GM19193 (cell line): ENCODE measurements around the gene CLDN34.

ENCODE experiments used
- POLR2A ChIP-seq: IDR thresholded peaks from 4 replicates; pipeline ENCODE4 v1.6.1; 2011; ENCODE audit not compliant: insufficient read depth, insufficient read length; ENCODE audit errors: extremely low read depth

CLDN34 gene

DNA sequence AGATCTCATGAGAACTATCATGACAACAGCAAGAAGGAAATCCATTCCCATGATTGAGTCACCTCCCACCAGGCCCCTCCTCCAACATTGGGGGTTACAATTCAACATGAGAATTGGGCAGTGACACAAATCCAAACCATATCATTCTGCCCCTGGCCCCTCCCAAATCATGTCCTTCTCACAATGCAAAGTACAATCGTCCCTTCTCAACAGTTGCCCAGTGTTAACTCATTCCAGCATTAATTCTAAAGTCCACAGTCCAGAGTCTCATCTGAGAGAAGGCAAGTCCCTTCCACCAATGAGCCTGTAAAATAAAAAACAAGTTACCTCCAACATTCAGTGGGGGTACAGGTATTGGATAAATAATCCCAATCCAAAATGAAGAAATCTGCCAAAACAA, 14.9 kb upstream of the CLDN34 start:
- TF ChIP-seq POLR2A = no peak

DNA sequence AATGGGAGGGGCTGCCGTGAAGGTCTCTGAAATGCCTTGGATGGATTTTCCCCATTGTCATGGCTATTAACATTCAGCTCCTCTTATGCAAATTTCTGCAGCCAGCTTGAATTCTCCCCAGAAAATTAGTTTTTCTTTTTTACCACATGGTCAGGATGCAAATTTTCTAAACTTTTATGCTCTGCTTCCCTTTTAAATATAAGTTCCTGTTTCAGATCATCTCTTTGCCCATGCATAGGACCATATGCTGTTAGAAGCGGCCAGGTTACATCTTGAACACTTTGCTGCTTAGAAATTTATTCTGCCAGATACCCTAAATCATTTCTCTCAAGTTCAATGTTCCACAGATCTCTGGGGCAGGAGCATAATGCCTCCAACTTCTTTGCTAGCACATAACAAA, 13.8 kb upstream of the CLDN34 start:
- no peak for TF ChIP-seq POLR2A

DNA sequence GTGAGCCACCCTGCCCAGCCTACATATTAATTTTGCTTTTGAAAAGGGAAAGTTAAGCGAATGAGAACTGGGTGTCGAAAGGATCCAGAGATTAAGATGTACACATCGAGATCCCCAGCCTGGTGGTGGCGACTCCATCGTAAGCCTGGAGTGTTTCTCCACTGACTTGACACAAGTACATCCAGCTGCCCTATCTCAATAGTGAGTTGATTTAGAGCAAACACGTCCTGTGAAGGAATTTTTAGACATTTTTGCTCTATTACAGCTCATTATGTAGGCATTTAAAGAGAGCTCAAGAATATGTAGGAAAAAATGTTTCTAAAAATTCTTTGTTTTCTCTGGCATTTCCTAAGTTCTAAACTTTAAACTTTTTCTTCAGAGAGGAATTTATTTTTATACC, 11.7 kb upstream of the CLDN34 start:
- TF ChIP-seq POLR2A = no peak

DNA sequence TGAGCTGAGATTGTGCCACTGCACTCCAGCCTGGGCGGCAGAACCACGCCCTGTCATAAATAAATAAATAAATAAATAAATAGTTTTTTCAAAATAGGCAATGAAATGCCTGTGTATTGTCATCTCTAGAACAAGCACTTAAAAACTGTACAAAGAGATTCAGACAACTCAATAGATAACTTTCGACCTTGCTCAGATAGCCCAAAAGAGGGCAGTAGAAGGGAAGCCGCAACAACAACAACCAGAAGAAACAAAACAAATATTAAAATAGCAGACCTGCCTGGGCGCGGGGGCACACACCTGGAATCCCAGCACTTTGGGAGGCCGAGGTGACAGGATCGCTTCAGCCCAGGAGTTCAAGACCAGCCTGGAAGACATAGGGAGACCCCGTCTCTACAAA, 9.4 kb upstream of the CLDN34 start:
- TF ChIP-seq POLR2A = no peak

DNA sequence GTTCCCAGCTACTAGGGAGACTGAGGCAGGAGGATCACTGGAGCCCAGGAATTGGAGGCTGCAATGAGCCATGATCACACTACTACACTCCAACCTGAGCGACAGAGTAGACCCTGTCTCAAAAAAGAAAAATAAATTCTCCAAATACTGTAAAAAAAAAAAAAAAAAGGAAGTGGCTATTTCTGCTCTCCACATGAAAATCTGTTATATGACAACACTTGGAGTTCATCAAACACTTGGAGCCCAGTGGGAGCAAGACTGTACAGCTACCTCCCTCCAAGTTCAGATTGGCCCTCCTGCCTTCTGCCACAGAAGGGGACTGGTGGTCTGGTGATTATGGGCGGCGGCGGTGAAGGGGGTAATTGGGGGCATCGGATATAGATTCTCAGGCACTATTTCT, 9.0 kb upstream of the CLDN34 start:
- no peak for TF ChIP-seq POLR2A

DNA sequence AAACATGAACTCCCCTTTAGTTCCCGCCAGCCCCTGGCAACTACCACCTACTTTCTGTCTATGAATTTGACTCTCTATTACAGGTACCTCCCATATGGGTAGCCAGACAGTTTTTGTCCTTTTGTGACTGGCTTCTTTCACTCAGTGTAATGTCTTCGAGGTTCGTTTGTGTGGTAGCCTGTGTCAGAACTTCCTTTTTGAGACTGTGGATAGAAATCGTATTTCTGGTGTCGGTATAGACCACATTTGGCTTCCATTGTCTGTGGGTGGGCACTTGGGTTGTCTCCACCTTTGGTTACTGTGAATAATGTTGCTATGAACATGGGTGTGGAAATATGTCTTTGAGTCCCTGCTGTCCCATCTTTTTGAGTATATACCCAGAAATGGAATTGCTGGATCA, 5.4 kb upstream of the CLDN34 start:
- TF ChIP-seq POLR2A = no peak

DNA sequence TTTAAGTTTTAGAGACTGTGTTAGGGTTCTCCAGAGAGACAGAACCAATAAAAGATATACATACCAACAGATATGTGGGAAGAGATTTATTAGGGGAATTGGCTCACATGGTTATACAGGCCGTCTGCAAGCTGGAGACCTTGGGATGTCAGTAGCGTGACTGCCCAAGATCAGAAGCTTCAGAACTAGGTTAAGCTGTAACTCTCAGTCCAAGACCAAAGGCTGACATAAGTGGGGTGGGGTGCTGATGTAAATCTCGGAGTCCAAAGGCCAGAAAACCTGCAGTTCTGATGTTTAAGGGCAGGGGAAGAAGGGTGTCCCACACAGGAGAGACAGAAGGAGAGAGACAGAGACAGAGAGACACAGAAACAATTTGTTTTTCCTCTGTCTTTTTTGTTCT, 10.5 kb downstream of the CLDN34 start:
- no peak for TF ChIP-seq POLR2A

DNA sequence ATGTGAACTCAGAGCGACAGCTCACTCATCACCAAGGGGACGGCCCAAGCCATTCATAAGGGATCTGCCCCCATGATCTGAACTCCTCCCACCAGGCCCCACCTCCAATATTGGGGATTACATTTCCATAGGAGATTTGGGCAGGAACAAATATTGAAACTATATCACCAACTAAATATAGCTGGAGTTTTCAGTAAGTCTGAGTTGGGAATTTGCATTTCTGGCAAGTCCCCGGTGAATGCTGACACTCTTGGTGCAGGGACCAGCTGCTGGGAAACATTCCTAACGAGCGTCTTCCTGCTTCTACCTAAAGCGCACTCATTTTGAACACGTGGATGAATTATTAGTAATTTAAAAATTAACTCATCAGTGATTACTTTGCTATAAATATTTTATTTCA, 13.2 kb downstream of the CLDN34 start:
- no peak for TF ChIP-seq POLR2A

DNA sequence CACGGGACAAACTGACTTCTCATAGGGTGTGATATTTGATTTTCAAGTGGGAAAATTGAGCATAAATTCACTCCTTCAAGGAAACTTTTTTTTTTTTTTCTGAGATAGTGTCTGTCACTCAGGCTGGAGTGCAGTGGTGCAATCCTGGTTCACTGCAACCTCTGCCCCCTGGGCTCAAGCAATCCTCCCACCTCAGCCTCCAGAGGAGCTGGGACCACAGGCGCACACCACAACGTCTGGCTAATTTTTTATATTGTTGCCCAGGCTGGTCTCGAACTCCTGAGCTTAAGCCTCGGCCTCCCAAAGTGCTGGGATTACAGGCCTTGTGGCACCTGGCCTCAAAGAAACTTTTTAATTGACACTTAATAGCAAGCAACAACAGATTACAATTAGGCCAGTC, 13.8 kb downstream of the CLDN34 start:
- no peak for TF ChIP-seq POLR2A

DNA sequence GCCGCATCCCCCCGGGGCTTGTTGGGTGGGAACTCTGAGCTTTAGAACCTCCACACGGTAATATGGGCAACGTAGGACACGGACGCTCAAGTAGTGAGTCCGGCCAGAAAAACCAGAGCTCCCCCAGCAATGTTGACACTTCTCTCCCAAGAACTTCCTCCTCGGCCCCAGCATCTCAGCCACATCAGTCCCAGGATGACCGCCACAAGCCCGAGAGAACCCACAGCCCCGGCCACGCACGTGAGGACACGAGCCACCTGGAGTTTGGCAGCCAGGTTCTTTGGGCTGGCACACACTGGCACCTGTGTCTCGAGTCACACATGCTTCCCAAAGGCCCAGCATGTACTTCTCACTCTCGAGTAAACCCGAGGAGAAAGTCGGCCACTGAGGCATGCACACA, 16.3 kb downstream of the CLDN34 start:
- TF ChIP-seq POLR2A = no peak

DNA sequence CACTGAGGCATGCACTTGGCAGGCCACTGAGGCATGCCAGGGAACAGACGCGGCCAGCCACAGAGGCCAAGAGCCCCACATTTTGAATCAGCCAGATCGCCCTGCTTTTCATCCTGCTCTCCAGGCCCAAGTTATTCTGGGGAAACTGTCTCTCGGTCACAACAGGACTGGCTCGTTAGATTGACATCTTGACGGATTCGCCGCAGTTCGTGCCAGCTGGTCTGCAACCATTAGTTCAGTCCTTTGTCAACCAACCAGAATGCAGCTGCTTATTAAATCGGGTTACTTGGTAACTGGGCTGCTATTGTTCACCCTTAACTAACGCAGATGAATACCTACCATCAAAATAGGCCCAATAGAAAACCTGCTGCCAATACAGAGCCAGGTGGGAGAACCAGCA, 16.7 kb downstream of the CLDN34 start:
- no peak for TF ChIP-seq POLR2A

DNA sequence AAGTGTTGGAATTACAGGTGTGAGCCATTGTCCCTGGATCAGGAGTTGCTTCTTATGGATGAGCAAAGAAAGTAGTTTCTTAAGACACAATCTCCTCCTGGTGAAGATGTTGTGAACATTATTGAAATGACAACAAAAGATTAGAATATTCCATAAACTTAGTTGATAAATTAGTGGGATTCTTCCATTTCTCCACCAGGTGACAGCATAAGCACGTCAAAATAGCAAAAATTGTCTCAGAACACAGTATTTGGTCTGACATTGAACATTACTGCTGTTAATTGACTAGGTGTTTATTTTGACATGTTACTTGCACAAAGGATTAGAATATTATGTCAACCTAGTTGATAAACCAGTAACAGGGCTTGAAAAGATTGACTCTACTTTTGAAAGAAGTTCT, 21.6 kb downstream of the CLDN34 start:
- no peak for TF ChIP-seq POLR2A

DNA sequence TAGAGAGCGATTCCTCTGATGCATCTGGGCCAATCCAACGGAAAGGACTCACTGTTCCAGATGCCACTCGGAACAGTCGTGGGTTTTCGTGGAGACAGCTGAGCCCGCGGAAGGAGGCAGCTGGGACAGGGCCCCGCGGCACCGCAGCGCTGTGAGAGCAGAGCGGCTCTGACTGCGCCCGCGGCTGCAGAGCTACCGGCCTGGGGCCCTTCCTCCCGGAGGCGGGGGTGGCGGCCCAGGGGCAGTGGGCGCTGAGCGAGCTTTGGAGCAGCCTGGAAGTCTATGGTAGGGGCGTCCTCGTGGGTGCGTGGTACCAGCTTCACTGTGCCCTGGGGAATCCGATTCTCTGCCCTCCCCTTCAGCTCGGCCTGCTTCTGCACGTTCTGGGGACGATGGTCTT, 24.9 kb downstream of the CLDN34 start:
- TF ChIP-seq POLR2A = no peak

DNA sequence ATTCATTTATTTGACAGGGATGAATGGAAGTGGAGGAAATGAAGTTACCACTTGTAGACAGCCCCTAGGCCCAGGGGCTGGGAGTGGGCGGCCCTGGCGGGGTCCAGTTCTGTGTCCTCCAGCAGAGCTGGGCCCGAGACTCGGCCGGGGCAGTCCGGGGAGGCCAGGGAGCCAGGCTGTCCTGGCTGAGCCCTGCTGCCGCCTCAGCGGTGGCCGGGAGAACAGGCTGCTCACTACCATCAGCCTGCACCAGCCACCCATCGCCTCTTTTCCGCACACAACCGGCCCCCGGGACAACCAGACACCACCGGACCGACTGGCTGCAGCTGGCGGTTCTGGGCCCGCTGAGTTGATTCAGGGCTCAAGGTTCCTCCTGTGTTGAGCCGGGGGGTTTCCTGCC, 25.6 kb downstream of the CLDN34 start:
- no peak for TF ChIP-seq POLR2A

DNA sequence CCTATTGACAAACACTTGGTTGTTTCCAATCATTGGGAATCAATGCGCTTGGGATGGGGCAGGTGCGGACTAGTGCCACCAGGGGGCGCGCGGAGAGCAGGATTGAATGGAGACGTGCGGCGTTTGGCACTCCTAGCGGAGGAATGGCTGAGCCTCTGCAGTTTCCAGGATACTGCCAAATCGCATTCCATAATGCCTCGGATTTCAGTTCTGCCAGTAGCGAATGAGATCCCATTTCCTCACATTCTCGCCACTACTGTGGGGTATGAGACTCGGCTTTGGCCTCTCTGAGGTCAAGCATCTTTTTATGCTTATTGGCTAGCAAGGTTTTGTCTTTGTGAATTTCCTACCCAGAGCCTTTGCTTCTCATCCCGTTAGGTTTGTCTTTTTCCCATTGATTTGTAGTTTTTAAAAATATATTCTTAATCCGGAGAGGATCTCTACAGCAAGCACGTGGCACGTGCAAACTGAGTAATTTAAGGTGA, 28.7 kb downstream of the CLDN34 start:
- TF ChIP-seq POLR2A = no peak

DNA sequence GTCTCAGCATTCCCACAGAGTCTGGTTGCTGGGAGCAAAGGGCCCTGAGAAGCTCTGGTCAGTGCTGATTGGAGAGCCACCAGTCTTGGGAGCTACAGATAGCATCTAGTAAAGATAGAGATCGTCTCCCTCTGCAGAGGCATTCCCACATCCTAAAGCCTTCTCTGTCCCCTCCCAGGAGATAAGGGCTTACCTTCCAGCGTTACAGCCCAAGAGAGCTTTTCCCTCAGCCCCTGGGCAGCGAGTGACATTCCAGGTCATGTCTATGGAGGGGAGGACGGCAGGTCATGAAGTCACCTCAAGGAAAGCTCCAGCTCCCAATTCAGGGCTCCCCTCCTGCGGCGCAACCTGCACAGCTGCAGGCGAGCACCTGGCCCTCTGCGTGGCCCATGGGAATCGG, 29.9 kb downstream of the CLDN34 start:
- TF ChIP-seq POLR2A = no peak

DNA sequence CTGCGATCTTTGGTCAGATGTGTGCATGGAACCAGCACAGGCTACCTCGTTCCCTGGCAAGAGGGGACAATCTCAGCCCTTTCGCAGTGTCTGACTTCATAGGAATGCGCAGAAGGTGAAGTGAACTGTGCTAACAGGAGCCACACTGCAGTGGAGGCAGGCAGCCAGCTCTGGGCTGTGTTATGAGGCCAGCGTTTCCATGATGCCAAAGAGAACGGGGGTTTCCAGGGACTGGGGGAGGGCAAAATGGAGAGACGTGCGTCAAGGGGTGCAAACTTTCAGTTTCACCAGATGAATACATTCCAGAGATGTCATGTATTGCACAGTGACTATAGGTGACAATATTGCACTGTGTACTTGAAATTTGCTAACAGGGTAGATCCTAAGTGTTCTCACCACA, 30.4 kb downstream of the CLDN34 start:
- no peak for TF ChIP-seq POLR2A
